Esophagus (tissue), 2 donors: ENCODE measurements around the gene DCAF4. TPM values are rescaled to one million over a fixed set of nuclear protein-coding genes. Genes with fewer than 3 reads are reported as not detected.

Experiments used
- H3K27ac ChIP-seq, 2 donors: one replicate each; pipeline ENCODE4 v1.5.1; 2013; ENCODE audit warnings: low read depth in 2 of 2, mild to moderate bottlenecking in 2 of 2, inconsistent platforms in 1 of 2, low read length in 1 of 2, moderate library complexity in 1 of 2
- H3K27me3 ChIP-seq, 2 donors: one replicate each; pipeline ENCODE4 v1.6.1; 2013; ENCODE audit warnings: low read length in 2 of 2, control low read depth in 1 of 2, mild to moderate bottlenecking in 1 of 2; ENCODE audit not compliant: insufficient read depth in 2 of 2, control insufficient read depth in 1 of 2
- H3K36me3 ChIP-seq, 2 donors: one replicate each; pipeline ENCODE4 v1.6.1; 2013; ENCODE audit warnings: low read length in 1 of 2; ENCODE audit not compliant: control insufficient read depth in 2 of 2, insufficient read depth in 2 of 2
- H3K4me1 ChIP-seq, 2 donors: one replicate each; pipeline ENCODE4 v1.6.1; 2013; ENCODE audit warnings: low read length in 1 of 2; ENCODE audit not compliant: control insufficient read depth in 2 of 2, insufficient read depth in 2 of 2
- H3K4me3 ChIP-seq, 2 donors: one replicate each; pipeline ENCODE4 v1.5.1; 2013; ENCODE audit warnings: low read length in 2 of 2, mild to moderate bottlenecking in 2 of 2, low read depth in 1 of 2, moderate library complexity in 1 of 2
- H3K9me3 ChIP-seq, 2 donors: one replicate each; pipeline ENCODE4 v1.6.1; 2013; ENCODE audit warnings: mild to moderate bottlenecking in 2 of 2, low read depth in 1 of 2, low read length in 1 of 2, moderate library complexity in 1 of 2; ENCODE audit not compliant: control insufficient read depth in 2 of 2, insufficient read depth in 1 of 2
- WGBS, 2 donors: extraction: QIAGEN DNeasy Blood & Tissue Kit; methylation state at CpG; one replicate each; pipeline ENCODE4 v1.1.7; 2013; 5-methylcytosine and 5-hydroxymethylcytosine counted together
- polyA plus RNA-seq, 2 donors: library from polyadenylated mRNA; stranded (reverse); fragments of 200-250 nt; gene quantifications; one replicate each; pipeline ENCODE4 v1.2.3, GENCODE V29; 2013
- donor health status: healthy with polysubstance abuse.
- donor health status: Bipolar disorder and iron deficiency.

Gene DCAF4
- polyA plus RNA-seq, 2 donors = 5.6 to 7.5 TPM

- Histone ChIP-seq H3K36me3 (no peaks in the 10 kb centered on the region), H3K9me3 (no peaks in the 10 kb centered on the region), H3K4me3 (no peak overlapping the region), H3K4me1 (no peaks in the 10 kb centered on the region), H3K27me3 (no peaks in the 10 kb centered on the region), H3K27ac (no peak overlapping the region)
- WGBS, 2 donors = 97 to 98% methylated on average over 2 of the region's 2 CpGs
Observed at GRCh38 chr14:72883109-72883508, 43.2 kb upstream of the DCAF4 start.

- no peaks in the 10 kb centered on the region for H3K27me3 ChIP-seq
- H3K27ac ChIP-seq = no peak overlapping the region
- H3K9me3 ChIP-seq = no peaks in the 10 kb centered on the region
- H3K4me3 ChIP-seq = no peak overlapping the region
- 68 to 76% methylated on average over 4 of the region's 4 CpGs for whole genome bisulfite sequencing, 2 donors
- H3K4me1 ChIP-seq = no peaks in the 10 kb centered on the region
- H3K36me3 ChIP-seq = no peaks in the 10 kb centered on the region
Observed at GRCh38 chr14:72883961-72884360, 42.3 kb upstream of the DCAF4 start.

GRCh38 chr14:72884386-72884785, 41.9 kb upstream of the DCAF4 start:
- WGBS, 2 donors = 67 to 75% methylated on average over 4 of the region's 4 CpGs
- Histone ChIP-seq H3K4me1 (no peaks in the 10 kb centered on the region), H3K9me3 (no peaks in the 10 kb centered on the region), H3K4me3 (no peak overlapping the region), H3K36me3 (no peaks in the 10 kb centered on the region), H3K27ac (no peak overlapping the region), H3K27me3 (no peaks in the 10 kb centered on the region)

GRCh38 chr14:72887514-72887913, 38.8 kb upstream of the DCAF4 start:
- H3K9me3 ChIP-seq = no peaks in the 10 kb centered on the region
- no peak overlapping the region for H3K27ac ChIP-seq
- H3K27me3 ChIP-seq = no peaks in the 10 kb centered on the region
- no peak overlapping the region for H3K4me3 ChIP-seq
- peaks cover 2 to 4% of the 10 kb centered on the region in 2 donors for H3K4me1 ChIP-seq
- no peaks in the 10 kb centered on the region for H3K36me3 ChIP-seq
- WGBS, 2 donors = 91 to 94% methylated on average over 3 of the region's 3 CpGs

GRCh38 chr14:72888192-72888591, 38.1 kb upstream of the DCAF4 start:
- 79 to 88% methylated on average over 2 of the region's 2 CpGs for WGBS, 2 donors
- H3K27me3 ChIP-seq = no peaks in the 10 kb centered on the region

GRCh38 chr14:72888636-72889201, 37.5 kb upstream of the DCAF4 start:
- peaks cover 6% of the 10 kb centered on the region in 2 donors for H3K4me1 ChIP-seq
- WGBS, 2 donors = 81 to 83% methylated on average over 2 of the region's 2 CpGs
- no peaks in the 10 kb centered on the region for H3K36me3 ChIP-seq
- H3K4me3 ChIP-seq = no peak overlapping the region
- H3K27ac ChIP-seq = no peak overlapping the region
- H3K9me3 ChIP-seq = no peaks in the 10 kb centered on the region
- no peaks in the 10 kb centered on the region for H3K27me3 ChIP-seq

More at GRCh38 chr14:72888192-72888591, 38.1 kb upstream of the DCAF4 start:
- H3K36me3 ChIP-seq = no peaks in the 10 kb centered on the region
- no peak overlapping the region for H3K4me3 ChIP-seq
- peaks cover 6% of the 10 kb centered on the region in 2 donors for H3K4me1 ChIP-seq
- H3K9me3 ChIP-seq = no peaks in the 10 kb centered on the region
- H3K27ac ChIP-seq = no peak overlapping the region

- Histone ChIP-seq H3K4me3 (no peak overlapping the region), H3K36me3 (no peaks in the 10 kb centered on the region), H3K4me1 (peaks cover 6% of the 10 kb centered on the region in 2 donors), H3K27me3 (no peaks in the 10 kb centered on the region), H3K9me3 (no peaks in the 10 kb centered on the region), H3K27ac (no peak overlapping the region)
- WGBS, 2 donors = 75 to 78% methylated on average over 5 of the region's 5 CpGs
Observed at GRCh38 chr14:72889366-72889765, 36.9 kb upstream of the DCAF4 start.

GRCh38 chr14:72891666-72892102, 34.6 kb upstream of the DCAF4 start:
- 4% methylated on average over 14 of the region's 14 CpGs for WGBS, 2 donors
- H3K27me3 ChIP-seq = no peaks in the 10 kb centered on the region
- H3K4me1 ChIP-seq = peaks cover 6 to 10% of the 10 kb centered on the region in 2 donors
- no peaks in the 10 kb centered on the region for H3K36me3 ChIP-seq
- peak overlapping the region in 1 of 2 donors; percentile 89 for H3K4me3 ChIP-seq
- H3K27ac ChIP-seq = no peak overlapping the region
- H3K9me3 ChIP-seq = no peaks in the 10 kb centered on the region

GRCh38 chr14:72892103-72892878, 34.0 kb upstream of the DCAF4 start:
- Histone ChIP-seq H3K9me3 (no peaks in the 10 kb centered on the region), H3K4me3 (peak overlapping the region; percentile 50 to 89), H3K36me3 (no peaks in the 10 kb centered on the region), H3K4me1 (peaks cover 6 to 10% of the 10 kb centered on the region in 2 donors), H3K27ac (no peak overlapping the region), H3K27me3 (no peaks in the 10 kb centered on the region)
- WGBS, 2 donors = 0 to 1% methylated on average over 47 of the region's 47 CpGs
